HPDE6-E6E7 (cell line): ENCODE measurements around the gene ACP4.
A peak's percentile ranks its signal among the peaks of the same experiment; 100 is the strongest.

Source experiments
- DNase-seq: peaks from one replicate; pipeline ENCODE4 v3.0.0; 2011; ENCODE audit warnings: missing footprints; ENCODE audit errors: extremely low spot score

Gene ACP4

DNA sequence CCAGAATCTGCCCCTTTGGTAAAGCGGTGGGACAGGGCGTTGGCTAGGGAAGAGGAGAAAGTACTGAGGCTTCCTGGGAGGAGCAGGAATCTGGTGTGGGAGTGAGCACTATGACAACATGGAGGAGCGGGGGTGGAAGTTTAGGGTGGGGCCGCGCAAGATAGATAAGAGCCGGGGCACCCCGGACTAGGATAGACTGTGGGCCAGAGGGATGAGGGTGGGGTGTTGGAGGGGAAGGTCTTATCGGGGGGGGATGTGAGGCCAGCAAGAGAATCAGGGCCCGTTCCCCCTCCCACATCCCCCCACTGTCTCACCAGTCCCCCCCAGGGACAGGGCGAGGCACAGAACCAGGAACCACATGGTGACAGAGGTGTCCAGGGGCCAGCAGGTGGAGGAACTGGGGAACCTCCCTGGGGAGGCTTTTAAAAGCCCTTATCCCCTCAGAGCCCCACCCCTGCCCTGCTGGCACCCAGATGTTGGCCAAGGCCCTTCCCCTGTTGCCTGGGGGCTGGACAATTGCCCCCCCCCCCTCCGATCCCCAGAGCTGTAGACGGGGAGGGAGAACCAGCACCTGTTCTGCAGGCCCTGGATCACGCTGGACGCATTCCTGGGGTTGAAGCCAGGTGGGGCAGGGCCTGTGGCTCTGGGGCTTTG lies 33.3 kb downstream of the ACP4 start, which contains the start of gene KLK1:
Gene KLK1, minus strand, starts transcription at position 399 of the 654 bp plus-strand sequence. Its CDS starts 39 bp downstream, at position 360.
- no peak for DNase-seq

DNA sequence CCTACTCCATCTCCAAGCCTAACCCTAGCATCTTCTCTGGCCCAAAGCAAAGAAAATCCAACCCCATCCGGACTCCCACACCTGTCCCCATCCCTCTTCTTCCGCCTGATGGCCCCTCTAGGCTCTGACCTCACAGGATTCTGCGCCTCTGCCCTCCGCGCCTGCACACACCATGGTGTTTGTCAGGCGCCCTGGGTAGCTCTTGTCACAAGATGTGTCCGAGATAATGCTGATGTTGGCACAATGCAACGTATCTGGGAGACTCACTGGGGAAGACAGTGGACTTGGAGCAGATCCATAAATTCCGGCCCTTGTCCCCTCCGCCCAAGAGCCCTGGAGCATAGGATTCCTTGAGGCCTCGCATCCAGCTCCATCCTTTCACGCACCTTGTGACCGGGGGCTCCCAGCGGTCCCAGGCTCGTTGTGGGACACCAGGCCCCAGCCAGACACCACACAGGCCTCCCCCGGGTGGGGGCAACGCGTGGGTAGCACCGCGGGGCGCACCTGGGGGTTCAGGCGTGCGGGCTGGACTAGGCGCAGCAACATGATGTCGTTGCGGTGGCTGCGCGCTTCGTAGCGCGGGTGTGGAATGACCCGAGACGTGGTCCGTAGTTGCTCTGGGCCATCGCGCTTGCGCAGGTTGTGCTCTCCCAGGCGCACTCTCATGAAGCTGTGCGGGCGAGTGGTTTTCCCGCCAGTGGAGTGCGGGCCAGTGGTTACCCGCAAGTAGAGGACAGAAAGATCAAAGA lies 36.5 kb downstream of the ACP4 start:
- no peak for DNase-seq

DNA sequence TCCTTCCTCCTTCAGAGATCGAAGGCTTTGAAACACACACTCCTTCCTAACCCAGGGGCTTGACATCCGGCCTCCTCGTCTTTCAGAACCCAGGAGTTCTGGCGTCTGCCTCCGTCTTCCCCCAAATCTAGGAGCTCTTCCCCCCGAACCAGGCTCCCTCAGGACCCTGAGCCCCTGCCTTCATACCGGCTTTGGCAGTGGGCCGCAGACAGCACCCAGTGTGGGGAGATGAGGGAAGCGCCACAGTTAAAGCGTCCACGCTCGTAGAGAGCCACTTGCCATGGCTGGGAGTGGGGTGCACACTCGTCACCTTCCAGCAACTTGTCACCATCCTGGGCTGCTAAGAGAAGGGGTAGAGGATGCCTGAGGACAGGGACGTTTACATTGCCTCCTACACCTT lies 37.3 kb downstream of the ACP4 start:
- DNase-seq, result no peak

DNA sequence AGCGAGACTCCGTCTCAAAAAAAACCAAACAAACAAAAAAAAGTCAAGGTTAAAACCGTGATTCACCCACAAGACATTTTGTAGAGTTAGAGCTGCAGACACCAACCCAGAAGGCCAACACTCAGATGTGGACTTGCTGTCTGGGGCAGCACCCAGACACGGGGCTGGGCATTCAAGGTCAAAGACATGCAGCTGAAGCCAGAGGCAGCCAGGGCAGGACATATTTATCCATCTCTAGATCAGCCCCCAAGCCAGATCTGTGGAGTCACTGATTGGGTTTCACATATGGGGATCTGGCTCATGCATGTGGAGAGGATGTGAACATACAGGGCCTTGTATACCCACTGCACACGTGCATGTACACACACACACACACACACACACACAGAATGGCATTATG lies 39.6 kb downstream of the ACP4 start:
- DNase-seq, result no peak

DNA sequence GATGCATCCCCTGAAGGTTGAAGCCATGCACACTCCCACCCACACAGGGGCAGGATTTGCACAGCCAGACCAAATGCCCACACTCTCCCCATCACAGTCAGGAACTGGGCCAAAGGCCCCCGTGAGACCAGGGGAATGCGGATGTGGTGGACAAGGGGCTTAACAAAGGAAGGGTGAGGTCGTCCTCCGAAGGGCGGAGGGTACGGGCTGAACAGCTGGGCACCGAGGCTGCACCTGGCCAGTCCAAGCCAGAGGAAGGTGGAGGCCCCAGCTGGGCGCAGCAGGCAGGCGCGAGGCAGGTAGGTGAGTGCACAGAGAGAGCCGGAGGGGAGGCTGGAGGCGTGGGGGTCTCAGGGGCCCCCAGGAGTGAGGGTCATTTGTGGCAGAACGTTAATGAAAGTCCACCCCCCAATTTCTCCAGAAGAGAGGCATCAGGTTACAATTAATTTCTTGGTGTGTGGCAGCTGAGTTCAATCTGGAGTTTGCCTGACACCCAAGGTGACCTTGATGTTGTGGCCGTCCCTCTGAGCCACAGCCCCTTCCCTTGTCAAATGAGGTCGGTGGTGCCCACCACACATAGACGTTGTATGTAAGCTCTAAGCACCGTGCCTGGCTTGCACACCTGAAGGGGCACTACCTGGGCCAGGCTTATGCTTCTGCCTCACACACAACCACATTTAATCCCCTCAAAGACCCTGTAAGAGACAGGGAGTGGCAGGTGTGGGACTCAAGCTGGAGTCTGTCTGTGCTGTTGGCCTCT lies 40.2 kb downstream of the ACP4 start:
- DNase-seq, result no peak

DNA sequence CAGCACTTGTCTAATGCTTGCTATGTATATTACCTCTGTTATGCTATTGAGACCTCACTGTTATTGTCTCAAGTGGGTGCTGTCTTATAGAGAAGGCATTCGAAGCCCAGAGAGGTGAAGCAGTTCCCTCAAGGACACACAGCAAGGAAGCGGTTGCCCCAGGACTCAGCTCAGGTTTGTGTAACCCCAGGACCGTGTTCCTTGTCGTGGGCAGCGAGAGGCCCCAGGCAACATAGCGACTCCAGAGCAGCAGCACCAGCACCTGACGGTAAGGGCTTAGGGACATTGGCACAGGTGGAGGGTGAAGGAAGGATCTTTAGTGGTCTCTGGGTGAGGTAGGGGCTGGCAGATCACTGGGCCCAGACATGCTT lies 40.8 kb downstream of the ACP4 start:
- no peak for DNase-seq

DNA sequence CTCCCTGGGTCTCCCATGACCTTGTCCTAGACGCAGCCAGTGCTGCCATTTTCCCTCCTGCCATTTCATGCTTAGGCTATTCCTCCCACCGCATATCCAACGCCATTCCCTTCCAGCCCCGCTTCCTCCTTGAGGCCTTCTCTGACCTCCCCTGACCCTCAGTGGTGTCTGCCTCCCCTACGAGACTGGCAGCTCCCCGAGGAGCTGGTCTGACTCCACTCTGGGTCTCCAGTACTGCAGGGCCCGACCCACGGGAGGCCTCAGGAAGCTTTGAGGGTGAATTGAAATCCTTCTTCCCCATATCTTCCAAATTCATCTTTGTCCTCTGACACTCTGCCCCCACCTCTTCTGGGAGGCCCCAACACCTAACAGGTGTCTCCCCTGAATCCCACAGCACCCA lies 42.5 kb downstream of the ACP4 start:
- no peak for DNase-seq

DNA sequence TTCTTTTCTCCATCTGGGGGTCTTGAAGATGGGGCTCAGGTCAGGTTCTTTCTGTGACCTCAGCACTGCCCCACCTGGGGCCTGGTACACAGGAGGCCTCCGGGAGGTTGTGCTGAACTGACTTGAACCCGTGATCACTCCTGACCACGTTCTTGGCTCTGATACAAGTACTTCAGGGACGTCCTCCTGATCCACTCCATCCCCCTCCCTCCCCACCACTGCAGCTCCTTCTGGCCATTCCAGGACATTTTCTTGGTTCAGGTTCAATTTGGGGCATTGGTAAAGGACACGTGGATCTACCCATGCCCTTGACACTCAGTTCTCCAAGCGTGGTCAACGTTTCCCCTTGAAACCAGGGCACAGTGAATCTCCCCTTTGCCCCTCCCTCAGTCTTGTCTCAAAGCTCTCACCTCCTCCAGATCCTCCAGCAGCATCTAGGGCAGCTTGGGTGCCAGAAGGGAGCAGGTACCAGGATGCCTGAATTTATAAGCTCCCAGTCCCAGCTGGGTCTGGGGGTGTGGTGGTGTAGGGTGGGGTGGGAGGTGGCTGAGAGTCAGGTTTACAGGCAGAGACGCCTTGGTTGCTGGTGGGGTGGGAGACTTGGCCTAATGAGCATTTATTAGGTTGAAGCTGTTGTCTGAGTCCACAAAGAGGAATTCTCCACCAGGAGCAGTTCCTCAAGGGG lies 43.0 kb downstream of the ACP4 start, which contains the start of gene KLK15:
Gene KLK15, minus strand, starts transcription at position 458 of the 685 bp plus-strand sequence. CDS start 2,082 bp downstream, outside the sequence.
- DNase-seq, result no peak

DNA sequence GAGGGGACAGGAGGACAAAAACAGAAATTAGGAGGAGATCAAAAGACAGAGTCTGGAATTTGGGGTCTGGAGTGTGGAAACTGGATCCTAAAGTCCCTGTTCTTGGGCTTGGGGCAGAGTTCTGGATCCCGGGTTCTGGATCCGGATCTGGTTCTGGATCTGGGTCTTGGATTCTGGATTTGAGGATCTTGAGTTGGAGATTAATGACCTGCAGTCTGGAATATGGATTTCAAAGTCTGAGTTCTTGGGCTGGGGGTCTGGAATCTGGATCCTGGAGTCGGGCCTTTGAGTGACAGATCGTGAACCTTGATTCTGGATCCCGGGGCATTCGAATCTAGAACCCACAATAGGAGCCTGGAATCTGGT lies 43.6 kb downstream of the ACP4 start:
- no peak for DNase-seq

DNA sequence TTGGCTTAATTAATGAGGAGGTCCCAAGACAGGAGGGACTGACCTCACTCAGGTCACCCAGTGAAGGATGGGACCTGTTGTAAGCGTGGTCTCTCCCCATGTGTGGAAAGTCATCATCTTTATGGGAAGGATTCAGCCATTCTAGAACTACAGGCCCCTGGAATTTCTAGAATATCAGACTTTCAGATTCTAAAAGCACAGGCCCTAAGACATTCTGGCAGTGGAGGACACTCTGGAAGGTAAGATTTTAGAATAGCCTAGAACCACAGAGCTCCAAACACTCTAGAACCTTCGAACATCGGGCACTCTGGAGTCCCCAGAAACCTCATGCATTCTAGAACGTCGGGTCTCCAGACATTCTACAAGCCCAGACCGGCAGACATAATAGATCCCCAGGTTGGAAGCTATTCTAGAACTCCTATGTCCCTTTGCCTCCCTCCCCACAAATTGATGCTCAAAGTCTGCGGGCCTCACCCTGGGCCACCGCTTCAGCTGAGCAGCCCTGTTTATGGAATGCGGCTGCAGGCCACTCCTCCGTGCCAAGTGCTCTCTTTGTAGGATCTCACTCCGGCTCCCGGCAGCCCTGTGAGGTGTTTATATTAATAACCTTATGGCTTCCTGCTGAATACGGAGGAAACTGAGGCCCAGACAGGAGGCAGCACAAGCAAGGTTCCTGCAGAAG lies 45.0 kb downstream of the ACP4 start:
- no peak for DNase-seq

DNA sequence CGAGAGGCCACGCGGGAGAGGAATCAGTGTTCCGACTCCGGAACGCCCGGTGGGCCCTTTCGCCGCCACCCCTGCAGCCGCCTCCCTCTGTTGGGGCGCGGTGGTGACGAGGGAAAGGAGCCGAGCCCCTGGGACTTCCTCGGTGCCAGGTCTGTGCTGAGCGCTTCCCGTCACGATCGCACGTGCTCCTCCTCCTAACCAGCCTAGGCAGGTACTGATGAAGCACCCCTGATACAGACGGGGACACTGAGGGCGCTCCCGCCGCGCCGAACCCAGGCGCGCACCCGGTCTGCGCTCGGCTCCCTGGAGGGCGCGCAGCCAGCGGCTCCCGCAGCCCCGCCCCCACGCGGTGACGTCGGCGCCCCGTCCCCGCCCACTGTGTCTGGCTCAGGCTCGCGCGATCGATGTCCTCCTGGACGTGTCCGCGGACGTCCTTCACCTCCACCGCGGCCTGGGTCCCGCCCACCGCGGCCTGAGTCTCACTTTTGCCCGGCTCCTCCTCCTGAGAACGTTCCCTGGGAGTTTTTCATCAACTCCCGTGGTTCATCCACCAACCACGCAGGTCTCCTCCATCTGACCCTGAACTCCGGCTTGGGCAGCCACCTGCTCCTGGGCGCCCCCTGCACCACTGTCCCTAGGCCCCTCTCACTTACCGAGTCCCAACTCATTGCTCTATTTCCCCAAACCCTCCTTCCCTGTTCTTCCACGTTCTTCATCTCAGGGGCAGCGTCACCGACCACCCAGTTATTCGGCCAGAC lies 45.7 kb downstream of the ACP4 start:
- peak; percentile 83 for DNase-seq

DNA sequence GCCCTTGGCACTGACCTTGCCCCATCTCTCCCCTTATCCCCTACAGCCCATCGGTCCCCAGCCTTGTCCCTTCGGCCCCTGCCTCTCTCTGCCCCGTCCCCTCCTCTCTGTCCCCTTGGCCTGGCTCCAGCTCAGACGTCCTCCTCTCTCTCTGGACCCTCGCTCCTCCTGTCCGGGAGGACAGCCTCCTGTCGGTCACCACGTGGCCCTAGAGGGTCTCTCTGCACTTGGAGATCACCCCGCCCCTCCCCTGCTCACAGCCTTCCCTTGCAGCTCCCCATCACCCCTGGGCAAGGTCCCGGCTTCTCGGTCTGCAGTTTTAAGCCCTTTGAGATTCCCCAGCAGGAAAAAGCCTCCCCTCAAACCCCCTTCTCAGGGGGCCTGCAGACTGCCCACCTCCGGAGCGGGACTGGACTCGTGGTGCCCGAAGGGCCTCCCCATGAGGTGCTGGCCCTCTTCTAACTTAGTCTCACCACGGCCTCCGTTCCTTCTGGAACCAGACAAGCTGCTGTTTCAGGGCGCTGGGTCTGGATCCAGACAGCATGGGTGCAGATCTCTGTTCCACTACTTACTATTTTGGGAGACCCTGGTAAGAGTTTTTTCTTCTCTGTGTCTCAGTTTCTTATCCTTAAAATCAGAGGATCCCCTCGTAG lies 46.5 kb downstream of the ACP4 start:
- DNase-seq, result no peak

DNA sequence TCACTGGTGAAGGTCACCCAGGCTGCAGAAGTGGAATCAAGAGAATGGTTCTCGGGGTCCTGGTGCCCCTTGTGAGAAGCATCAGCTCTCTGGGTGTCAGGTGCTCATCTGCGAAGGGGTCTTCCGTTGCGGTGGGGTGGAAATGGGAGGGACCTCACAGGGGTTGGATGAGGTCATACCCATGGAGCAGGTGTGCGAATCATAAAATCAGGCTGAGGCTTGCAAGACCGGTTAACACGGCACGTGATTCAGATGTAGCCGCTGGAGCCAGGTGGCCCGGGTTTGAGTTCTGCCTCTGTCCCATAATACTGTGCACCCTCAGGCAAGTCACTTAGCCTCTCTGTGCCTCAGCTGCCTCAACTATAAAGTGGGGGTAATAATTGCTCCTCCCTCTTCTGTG lies 47.1 kb downstream of the ACP4 start:
- DNase-seq, result no peak

DNA sequence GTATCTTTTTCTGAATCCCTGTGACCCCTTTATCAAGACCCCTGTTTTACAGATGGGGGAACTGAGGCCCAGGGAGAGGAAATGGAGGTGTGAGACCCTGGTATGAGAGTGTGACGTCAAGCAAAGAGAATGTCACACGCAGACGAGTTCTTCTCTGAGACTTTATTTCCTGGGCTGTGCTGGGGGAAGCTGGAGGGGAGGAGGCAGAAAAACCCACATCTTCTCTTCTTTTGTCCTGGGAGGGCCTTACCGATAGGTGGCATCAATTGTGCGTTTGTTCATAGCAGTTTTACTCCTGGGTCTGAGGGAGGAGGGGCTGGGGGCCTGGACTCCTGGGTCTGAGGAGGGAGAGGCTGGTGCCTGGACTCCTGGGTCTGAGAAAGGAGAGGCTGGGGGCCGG lies 48.0 kb downstream of the ACP4 start:
- no peak for DNase-seq

DNA sequence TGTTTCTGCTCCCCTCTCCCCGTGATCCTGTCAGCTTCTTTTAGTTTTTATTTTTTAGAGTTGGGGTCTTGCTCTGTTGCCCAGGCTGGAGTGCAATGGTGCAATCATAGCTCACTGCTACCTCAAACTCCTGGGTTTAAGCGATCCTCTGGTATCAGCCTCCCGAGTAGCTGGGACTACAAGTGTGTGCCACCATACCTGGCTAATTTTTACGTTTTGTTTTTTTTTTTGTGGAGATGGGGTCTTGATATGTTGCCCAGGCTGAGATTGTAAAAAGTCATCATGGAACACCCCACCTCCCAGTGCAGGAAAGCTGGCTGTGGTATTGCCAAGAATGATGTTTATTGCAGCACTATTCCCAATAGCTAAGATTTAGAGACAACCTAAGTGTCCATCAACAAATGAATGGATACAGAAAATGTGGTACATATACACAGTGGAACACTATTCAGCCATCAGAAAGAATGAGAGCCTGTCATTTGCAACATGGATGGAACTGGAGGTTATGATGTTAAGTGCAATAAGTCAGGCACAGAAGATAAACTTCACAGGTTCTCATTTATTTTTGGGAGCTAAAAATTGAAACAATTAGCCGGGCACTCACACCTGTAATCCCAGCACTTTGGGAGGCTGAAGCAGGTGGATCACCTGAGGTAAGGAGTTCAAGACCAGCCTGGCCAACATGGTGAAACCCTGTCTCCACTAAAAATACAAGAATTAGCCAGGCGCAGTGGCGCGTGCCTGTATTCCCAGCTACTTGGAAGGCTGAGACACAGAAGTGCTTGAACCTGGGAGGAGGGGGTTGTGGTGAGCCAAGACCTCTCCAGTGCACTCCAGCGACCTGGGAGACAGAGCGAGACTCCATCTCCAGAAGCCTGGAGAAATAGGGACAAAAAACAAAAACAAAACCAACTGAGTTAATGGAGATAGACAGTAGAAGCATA lies 49.8 kb downstream of the ACP4 start:
- no peak for DNase-seq

DNA sequence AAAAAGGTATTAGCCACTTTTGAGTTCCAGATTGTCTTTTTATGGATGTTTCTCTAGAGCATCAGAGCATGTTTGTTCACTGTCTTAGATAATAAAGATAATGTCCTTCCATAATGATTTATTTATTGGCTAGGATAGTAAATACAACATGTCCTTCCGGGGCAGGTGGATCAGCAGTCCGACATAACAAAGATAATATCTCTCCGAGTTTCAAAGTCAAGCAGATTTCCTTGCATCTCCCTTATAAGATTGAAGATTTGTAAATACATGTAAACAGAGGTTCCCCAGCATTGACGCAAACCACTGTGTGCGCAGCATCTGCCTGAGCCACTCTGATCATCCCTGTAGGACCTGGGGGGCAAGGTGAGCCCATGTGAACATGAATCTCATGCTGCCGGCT lies 51.9 kb downstream of the ACP4 start:
- DNase-seq, result no peak

DNA sequence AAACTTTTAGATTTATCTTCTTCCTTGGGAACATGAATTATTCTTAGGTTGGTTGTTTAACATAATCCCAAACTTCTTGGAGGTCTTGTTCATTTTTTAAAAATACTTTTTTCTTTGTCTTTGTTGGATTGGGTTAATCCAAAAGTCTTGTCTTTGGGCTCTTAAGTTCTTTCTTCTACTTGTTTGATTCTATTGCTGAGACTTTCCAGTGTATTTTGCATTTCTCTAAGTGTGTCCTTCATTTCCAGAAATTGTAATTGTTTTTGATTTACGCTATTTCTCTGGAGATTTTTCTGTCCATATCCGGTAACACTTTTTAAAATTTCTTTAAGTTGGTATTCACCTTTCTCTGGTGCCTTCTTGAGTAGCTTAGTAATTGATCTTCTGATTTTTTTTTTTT lies 53.0 kb downstream of the ACP4 start:
- no peak for DNase-seq

DNA sequence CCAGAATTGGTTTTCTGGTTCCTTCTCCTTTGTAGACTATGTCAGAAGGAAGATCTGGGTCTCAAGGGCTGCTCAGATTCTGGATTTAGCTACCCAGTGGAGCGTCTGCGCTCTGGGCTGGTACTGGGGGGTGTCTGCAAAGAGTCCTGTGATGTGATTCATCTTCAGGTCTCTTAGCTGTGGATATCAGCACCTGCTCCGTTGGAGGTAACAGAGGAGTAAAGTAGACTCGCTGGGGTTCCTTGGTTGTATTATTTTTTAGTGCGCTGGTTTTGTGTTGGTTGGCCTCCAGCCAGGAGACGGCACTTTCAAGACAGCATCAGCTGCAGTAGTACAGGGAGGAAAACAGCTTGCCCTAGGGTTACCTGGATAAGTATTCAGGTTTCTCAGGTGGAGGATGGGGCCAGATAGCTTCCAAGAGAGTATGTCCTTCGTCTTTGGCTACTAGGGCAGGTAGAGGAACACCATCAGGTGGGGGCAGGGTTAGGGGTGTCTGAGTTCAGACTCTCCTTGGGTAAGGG lies 53.5 kb downstream of the ACP4 start:
- no peak for DNase-seq
